Measurements from ENCODE around the gene ZFYVE9. TPM values are rescaled to one million over a fixed set of nuclear protein-coding genes. Genes with fewer than 3 reads are reported as not detected.

Gene ZFYVE9
- total and polyA plus RNA-seq, 2 experiments from 2014 or later: 5.4 to 27.3 TPM

GRCh38 chr1:52337439-52337838 lies 195.6 kb downstream of the ZFYVE9 start:
- Mint-ChIP-seq H3K27ac (no peak overlapping the region), H3K36me3 (ENCODE audit: low read depth) (peaks cover 9% of the 10 kb centered on the region; the same call in 2 of the 3 replicates), H3K4me1 (peaks cover 3% of the 10 kb centered on the region; the same call in 2 of the 3 replicates), H3K4me3 (no peak overlapping the region), H3K27me3 (ENCODE audit: insufficient read depth, low read depth, poor library complexity) (no peaks in the 10 kb centered on the region), H3K9me3 (no peaks in the 10 kb centered on the region)
- H3K4me2 ChIP-seq: no peak overlapping the region
- H2AFZ ChIP-seq: no peak overlapping the region
- H3K36me3 ChIP-seq (ENCODE audit: insufficient read depth): 0 out of 2 replicates have a peak, but pooled peaks cover 3% of the 10 kb centered on the region
- DNase-seq (ENCODE audit: low spot score): no peak
- no peaks in the 10 kb centered on the region for H3K9me2 ChIP-seq (ENCODE audit: insufficient read depth)
- no peaks in the 10 kb centered on the region for H3K4me1 ChIP-seq (ENCODE audit: insufficient read depth)
- ATAC-seq: no peak
- H3K79me2 ChIP-seq (replicated peaks; ENCODE audit: insufficient read depth): no peaks in the 10 kb centered on the region
- H3K27ac ChIP-seq (ENCODE audit: low read depth): no peak overlapping the region
- TF ChIP-seq STAT1 (IDR thresholded peaks at IDR 0.05; ENCODE audit: unreplicated experiment) (no peak), ETS1 (IDR thresholded peaks at IDR 0.05) (no peak), POLR2AphosphoS5 (IDR thresholded peaks at IDR 0.05; ENCODE audit: low read depth) (no peak), ZNF462 (CRISPR knock-in tag; IDR thresholded peaks at IDR 0.05) (no peak), EZH2phosphoT487 (IDR thresholded peaks at IDR 0.05; ENCODE audit: unreplicated experiment) (no peak), ZNF331 (CRISPR knock-in tag; IDR thresholded peaks at IDR 0.05; ENCODE audit: low read depth) (no peak), REST (IDR thresholded peaks at IDR 0.05; ENCODE audit: unreplicated experiment) (no peak), CREB1 (CRISPR knock-in tag; IDR thresholded peaks at IDR 0.05; ENCODE audit: low read depth) (no peak), JUNB (IDR thresholded peaks at IDR 0.05; ENCODE audit: unreplicated experiment) (no peak), NANOG (IDR thresholded peaks at IDR 0.05; ENCODE audit: borderline replicate concordance) (no peak), CTCF (conservative IDR thresholded peaks at IDR 0.05; ENCODE audit: low read depth in 2 of 2) (no peak), EZH2 (IDR thresholded peaks at IDR 0.05; ENCODE audit: low read depth, unreplicated experiment) (no peak), ZNF114 (CRISPR knock-in tag; IDR thresholded peaks at IDR 0.05) (no peak)
- no peaks in the 10 kb centered on the region for H3K27me3 ChIP-seq (ENCODE audit: insufficient read depth)
- no peaks in the 10 kb centered on the region for H4K20me1 ChIP-seq (replicated peaks; ENCODE audit: insufficient read depth)
- H3K4me3 ChIP-seq: no peak overlapping the region
- no peaks in the 10 kb centered on the region for H3F3A ChIP-seq (replicated peaks; ENCODE audit: low read depth)

Data from GM23338 (cell line).